ENCODE data around the gene CNOT1.

CNOT1 gene

DNA sequence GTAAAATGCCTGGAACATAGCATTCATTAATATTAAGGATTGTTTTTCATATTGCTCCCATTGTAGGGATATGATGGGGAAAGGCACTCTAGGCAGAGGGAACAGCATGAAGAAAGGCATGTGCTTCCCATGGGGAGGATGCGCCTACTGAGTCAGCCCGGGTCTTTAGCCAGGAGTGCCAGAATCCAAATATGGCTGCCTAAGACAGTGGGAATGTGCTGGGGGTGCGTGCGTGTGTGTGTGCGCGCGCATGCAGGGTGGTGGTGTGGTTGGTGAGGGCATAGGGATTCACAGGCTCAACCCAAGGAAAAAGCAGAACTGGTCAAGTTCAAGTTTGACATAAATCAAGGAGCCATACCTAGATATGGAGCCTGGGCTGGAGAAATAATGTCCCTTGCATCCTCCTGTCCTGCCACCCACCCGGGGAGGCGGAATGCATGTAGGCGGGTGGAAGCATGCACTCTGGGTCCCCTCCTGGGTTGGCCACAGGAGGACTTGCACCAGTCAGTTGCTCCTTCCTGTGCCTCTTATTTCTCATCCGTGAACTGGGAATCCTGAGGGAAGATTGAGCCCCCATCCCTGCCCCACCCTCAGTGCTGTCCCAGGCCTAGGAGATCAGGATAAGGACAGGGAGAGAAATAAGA, 148.3 kb downstream of the CNOT1 start:
- no peak for FAIRE-seq

DNA sequence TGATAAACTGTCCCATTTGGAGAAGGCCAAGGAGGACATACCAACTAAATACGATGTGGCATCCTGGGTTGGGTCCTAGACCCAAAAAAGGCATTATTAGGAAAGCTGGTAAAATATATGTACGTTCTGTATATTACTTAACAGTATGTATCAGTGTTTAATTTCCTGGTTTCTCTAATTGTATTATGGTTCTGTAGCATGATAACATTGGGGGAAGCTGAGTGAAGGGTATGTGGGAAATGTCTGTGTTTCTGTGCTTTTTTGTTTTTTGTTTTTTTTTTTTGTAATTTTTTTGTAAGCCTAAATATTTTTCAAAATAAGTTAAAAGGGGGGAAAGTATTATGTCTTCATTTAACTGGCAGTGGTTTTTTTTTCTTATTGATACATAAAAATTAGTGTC, 151.2 kb downstream of the CNOT1 start:
- FAIRE-seq: no peak

DNA sequence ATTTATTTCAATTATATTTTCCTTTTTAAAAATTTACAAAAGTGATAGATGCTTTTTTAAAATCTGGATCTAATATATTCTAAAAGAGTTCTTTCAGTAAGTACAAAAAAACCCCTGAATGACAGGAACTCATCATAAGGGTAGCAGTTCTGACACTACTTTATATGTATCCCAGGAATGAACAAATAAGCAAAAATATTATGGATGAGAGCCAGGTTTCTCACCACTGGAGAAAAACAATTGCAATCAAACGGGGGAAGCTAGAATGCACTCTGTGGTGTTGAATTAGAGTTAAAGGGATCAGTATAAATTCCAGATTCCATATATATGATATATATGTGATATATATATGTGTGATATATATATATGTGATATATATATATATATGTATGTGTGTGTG, 152.8 kb downstream of the CNOT1 start:
- no peak for FAIRE-seq

DNA sequence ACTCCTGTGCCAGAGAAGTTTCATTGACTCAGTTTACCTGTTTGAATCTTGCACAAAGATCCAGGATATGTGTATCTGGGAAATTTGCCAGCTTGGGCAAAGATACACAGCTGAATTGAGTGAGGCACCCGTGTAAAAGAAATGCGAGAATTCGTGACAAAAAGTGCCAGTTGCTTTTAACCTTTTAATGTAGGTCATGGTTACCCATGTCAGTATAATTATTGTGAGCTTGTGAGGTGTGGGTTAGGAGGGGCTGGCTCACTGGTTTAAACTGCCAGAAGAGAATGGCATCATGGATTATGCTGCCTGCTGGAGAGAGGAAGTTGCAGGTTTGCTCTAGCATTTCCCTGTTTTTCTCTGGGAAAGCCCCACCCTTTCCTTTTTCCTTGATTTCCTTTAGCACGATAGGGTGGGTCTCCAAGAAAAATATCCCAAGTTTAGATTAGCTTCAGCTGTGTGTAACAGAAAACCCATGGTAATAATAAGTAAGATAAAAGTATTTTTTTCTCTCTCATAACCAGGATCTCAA, 154.5 kb downstream of the CNOT1 start:
- FAIRE-seq: no peak

DNA sequence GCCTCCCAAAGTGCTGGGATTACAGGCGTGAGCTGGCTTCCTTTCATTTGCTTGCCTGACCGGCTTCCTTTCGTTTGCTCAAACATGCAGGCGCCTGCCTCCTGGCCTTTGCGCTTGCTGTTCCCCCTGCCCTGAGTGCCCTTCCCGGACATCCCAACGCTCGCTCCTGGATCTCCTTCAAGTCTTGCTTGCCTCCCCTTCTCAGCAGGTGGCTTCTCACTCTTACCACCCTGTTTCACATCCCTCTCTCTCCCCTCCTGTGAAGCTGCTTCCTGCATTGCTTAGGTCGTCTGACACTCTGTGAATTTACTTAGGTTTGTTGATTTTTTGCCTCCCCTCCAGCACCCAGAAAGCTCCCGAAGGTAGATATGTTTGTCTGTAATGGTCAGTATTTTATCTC, 155.3 kb downstream of the CNOT1 start:
- no peak for FAIRE-seq

DNA sequence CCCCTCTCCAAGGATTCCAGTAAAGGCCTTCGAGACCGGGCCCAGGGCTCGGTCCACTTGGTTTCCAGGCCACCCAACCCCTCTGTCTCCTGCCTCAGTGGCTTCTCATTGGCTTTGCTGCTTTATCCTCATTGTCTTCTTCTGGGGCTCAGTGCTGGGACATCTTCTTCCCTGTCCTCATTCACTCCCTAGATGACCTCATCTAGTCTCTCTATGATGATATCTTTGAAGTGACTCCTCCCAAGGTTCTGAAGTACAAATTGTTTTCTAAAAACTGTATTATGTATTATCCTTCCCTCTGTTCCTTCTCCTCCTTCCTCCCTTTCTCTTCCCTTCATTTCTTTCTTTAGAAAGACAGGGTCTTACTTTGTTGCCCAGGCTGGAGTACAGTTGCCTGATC, 156.8 kb downstream of the CNOT1 start:
- no peak for FAIRE-seq

DNA sequence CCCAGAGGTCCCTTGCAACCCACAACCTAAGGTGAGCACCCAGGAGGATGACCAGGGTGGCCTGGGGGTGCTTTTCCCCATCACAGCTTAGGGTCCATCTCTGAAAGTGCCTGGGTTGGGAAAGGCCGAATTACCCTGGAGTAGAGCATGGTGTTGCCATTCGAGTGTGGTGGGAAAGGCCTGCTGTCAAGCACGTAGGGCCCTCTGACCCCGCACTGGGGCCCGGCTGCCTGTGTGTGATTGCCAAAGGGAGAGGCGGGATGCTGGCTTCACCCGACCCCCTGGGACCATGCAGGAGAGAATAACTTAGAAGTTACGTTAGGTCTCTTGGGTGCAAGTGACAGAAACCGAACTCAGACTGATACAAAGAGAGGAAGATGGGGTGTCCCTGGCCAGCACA, 157.4 kb downstream of the CNOT1 start:
- FAIRE-seq: no peak

DNA sequence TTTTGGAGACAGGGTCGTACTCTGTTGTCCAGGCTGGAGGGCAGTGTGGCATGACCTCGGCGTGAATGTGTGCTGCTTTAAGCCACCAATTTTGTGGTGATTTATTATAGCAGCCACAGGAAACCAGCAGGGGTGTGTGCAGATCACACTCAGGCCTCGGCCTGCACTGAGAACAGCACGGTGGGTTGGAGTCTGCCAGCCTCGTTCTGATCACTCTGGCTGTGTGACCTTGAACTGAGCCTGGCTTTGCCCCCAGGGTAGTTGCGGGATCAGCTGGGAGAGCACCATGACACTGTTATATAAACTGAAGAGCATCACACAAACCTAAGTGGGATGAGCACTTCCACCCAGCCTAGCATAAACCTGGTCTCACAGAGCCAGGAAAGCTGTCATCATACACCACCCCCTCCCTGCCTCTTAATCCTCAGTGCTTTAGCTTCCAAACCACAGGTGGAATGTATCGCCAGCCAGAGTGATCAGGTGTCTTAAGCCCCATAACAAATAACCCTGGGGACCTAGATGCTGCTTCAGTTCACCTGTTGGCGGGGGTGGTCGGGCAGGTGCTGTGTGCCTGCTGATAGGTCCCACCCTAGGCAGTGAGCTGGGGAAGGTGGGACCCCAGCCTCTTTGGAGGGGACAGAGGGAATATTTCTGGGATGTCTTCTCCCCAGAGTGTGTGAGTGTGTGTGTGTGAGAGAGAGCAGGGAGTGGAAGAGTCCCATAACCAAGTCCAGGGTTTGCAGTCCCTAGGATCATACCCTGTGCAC, 158.2 kb downstream of the CNOT1 start:
- FAIRE-seq: no peak

All from colon (tissue), 2 donors.